ENCODE data around the gene LIPH. TPM values are rescaled to one million over a fixed set of nuclear protein-coding genes. Genes with fewer than 3 reads are reported as not detected.
"Not testable (repeated sequence)": the region's sequence is repeated elsewhere in the genome, so short reads cannot be mapped to it uniquely, and the experiment has no call there.

LIPH gene
- total RNA-seq, 1 donor, result 0.36 TPM

- no peak for DNase-seq (ENCODE audit: low read depth)
- no peak overlapping the region for H3K4me3 ChIP-seq (ENCODE audit: low read depth, low read length)
- TF ChIP-seq, protein P1, sequence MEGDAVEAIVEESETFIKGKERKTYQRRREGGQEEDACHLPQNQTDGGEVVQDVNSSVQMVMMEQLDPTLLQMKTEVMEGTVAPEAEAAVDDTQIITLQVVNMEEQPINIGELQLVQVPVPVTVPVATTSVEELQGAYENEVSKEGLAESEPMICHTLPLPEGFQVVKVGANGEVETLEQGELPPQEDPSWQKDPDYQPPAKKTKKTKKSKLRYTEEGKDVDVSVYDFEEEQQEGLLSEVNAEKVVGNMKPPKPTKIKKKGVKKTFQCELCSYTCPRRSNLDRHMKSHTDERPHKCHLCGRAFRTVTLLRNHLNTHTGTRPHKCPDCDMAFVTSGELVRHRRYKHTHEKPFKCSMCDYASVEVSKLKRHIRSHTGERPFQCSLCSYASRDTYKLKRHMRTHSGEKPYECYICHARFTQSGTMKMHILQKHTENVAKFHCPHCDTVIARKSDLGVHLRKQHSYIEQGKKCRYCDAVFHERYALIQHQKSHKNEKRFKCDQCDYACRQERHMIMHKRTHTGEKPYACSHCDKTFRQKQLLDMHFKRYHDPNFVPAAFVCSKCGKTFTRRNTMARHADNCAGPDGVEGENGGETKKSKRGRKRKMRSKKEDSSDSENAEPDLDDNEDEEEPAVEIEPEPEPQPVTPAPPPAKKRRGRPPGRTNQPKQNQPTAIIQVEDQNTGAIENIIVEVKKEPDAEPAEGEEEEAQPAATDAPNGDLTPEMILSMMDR (IDR thresholded peaks at IDR 0.05; ENCODE audit: insufficient read depth, low read length), result no peak
Measured at GRCh38 chr3:185484296-185484695, 68.1 kb downstream of the LIPH start.

DNA sequence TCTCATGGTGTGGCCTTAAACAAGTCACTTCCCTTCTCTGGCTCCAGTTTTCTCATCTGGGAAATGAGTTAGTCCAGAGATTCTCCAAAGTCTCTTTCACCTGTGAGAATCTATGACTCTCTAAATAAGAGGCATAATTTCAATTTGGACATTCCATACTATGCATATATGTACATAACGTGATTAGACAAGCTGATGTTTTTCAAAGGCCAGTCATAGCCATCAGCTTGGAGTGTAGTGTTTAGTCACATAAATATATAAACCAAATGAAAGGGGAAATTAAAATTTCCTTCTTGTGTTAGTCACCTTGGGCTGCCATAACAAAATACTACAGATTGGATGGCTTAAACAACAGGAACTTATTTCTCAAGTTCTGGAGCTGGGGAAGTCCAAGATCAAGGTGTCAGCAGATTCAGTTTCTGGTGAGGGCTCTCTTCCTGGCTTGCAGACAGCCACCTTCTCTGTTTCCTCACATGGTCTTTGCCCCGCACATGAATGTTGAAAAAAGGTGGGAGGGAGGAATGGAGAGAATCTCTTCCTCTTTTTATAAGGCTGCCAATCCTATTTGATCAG lies 72.9 kb downstream of the LIPH start:
- H3K4me3 ChIP-seq (ENCODE audit: low read depth, low read length), result no peak overlapping the region
- no peak for DNase-seq (ENCODE audit: low read depth)
- TF ChIP-seq, protein P1 (IDR thresholded peaks at IDR 0.05; ENCODE audit: insufficient read depth, low read length), result no peak

- TF ChIP-seq, protein P1 (IDR thresholded peaks at IDR 0.05; ENCODE audit: insufficient read depth, low read length), result no peak
- H3K4me3 ChIP-seq (ENCODE audit: low read depth, low read length), result no peak overlapping the region
- DNase-seq (ENCODE audit: low read depth), result no peak
Measured at GRCh38 chr3:185477316-185477715, 75.1 kb downstream of the LIPH start.

GRCh38 chr3:185474922-185475321 lies 77.5 kb downstream of the LIPH start:
- H3K4me3 ChIP-seq (ENCODE audit: low read depth, low read length); DNase-seq (ENCODE audit: low read depth): not testable (repeated sequence)

DNA sequence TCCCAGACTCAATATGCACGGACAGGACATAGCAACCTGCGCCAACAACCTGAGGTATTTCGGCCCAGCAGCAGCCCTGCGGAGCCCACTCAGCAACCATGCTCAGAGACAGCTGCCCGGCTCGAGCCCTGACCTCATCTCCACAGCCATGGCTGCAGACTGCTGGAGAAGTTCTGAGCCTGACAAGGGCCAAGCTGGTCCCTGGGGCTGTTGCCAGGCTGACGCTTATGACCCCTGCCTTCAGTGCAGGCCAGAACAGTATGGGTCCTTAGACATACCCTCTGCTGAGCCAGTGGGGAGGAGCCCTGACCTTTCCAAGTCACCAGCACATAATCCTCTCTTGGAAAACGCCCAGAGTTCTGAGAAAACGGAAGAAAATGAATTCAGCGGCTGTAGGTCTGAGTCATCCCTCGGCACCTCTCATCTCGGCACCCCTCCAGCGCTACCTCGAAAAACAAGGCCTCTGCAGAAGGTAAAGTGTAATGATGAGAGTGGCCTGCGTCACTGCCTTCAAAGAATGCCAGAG lies 79.0 kb downstream of the LIPH start:
- TF ChIP-seq, protein P1 (IDR thresholded peaks at IDR 0.05; ENCODE audit: insufficient read depth, low read length), result no peak
- DNase-seq (ENCODE audit: low read depth), result no peak
- no peak overlapping the region for H3K4me3 ChIP-seq (ENCODE audit: low read depth, low read length)

DNA sequence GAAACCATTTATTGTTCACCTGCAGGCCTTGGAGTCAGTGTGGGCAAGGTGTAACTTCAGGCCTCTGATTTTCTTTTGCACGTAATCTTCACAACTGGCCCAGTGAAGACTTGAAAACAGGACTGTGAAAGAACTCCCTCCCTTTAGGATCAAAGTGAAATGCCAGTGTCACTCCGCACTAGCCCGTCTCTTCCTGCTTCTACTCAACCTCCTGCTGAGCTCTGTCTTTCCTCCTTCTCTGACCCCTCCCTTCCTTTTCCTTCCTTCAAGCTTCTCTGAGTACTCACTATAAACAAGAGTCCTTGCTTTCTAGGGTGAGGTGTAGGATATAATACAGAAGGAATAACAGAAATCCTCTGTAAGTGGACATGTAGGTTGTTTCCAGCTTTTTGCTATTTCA lies 82.1 kb downstream of the LIPH start:
- TF ChIP-seq, protein P1 (IDR thresholded peaks at IDR 0.05; ENCODE audit: insufficient read depth, low read length), result no peak
- H3K4me3 ChIP-seq (ENCODE audit: low read depth, low read length), result no peak overlapping the region
- no peak for DNase-seq (ENCODE audit: low read depth)

DNA sequence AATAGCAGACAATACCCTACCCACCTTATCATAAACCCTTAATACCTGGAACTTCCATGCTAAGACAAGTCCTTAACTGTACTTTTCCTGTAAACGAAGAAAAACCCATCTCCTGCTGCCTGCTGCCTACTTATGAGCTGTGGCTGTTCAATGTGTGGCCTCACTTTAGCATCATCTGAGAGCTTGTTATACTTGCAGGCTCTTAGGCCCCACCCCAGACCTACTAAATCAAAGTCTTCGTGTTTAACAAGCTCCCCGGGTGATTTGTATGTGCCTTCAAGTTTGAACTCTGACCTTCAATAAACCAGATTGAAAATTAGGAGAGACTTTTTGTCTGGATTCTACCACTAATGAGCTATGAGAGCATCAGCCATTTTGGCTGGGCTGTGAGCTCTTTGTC lies 82.8 kb downstream of the LIPH start:
- TF ChIP-seq, protein P1 (IDR thresholded peaks at IDR 0.05; ENCODE audit: insufficient read depth, low read length), result no peak
- DNase-seq (ENCODE audit: low read depth), result no peak
- H3K4me3 ChIP-seq (ENCODE audit: low read depth, low read length), result no peak overlapping the region

- DNase-seq (ENCODE audit: low read depth); H3K4me3 ChIP-seq (ENCODE audit: low read depth, low read length): not testable (repeated sequence)
Measured at GRCh38 chr3:185466123-185466522, 86.3 kb downstream of the LIPH start.
